OCI-LY7 (cell line): Measurements from ENCODE around the gene CUL2. TPM values are rescaled to one million over a fixed set of nuclear protein-coding genes. Genes with fewer than 3 reads are reported as not detected.

Source experiments
- BruUV-seq: library from RNA; stranded (reverse); fragments of 400-500 nt; replicated peaks from 2 replicates; lab custom pipeline; 2021; lab: Mats Ljungman, UMichigan
- CTCF ChIA-PET: fragments of 300-600 bp; sonication (Branson Sonifier 250); formaldehyde crosslinking; loops from one replicate; lab custom pipeline; 2022; ENCODE audit warnings: antibody characterized with exemption; ENCODE audit not compliant: unreplicated experiment; lab: Charles Lee
- POLR2A ChIA-PET: fragments of 300-600 bp; sonication (Branson Sonifier 250); formaldehyde crosslinking; loops from one replicate; lab custom pipeline; 2022; ENCODE audit warnings: antibody characterized with exemption; lab: Charles Lee
- DNase-seq: peaks from one replicate; pipeline ENCODE4 v3.0.0-alpha.2; 2015; ENCODE audit warnings: low spot score
- H2AFZ ChIP-seq: fragments of 200-600 bp; sonication (generic), shearing (Covaris generic); 2 replicates; pipeline ENCODE4 v1.6.1; 2014; ENCODE audit warnings: mild to moderate bottlenecking, antibody characterized with exemption, low read length, moderate library complexity
- H3K27ac ChIP-seq: fragments of 200-600 bp; sonication (generic); 2 replicates; pipeline ENCODE4 v1.5.1; 2014; ENCODE audit warnings: mixed run types, low read depth, mild to moderate bottlenecking, moderate library complexity, low read length, inconsistent platforms; ENCODE audit not compliant: poor library complexity, severe bottlenecking
- H3K36me3 ChIP-seq: fragments of 200-600 bp; sonication (generic); 2 replicates; pipeline ENCODE4 v1.6.1; 2014; ENCODE audit warnings: mild to moderate bottlenecking, antibody characterized with exemption, low read length, moderate library complexity, mixed read lengths; ENCODE audit not compliant: insufficient read depth
- H3K4me1 ChIP-seq: fragments of 200-600 bp; sonication (generic); 2 replicates; pipeline ENCODE4 v1.5.1; 2014; ENCODE audit warnings: mild to moderate bottlenecking, low read length; ENCODE audit not compliant: insufficient read depth, poor library complexity, severe bottlenecking
- H3K4me2 ChIP-seq: fragments of 200-600 bp; sonication (generic); 2 replicates; pipeline ENCODE4 v1.6.1; 2014; ENCODE audit warnings: mild to moderate bottlenecking, low read length
- H3K4me3 ChIP-seq: fragments of 200-600 bp; sonication (generic); 2 replicates; pipeline ENCODE4 v1.5.1; 2014; ENCODE audit warnings: mild to moderate bottlenecking, low read depth, low read length; ENCODE audit not compliant: poor library complexity, severe bottlenecking
- H3K79me2 ChIP-seq: fragments of 200-600 bp; sonication (generic); 2 replicates; pipeline ENCODE4 v1.6.1; 2016; ENCODE audit warnings: low read depth, mild to moderate bottlenecking, low read length, moderate library complexity, mixed read lengths; ENCODE audit not compliant: insufficient read depth
- H3K9me2 ChIP-seq: fragments of 200-600 bp; sonication (generic); 2 replicates; pipeline ENCODE4 v1.6.1; 2016; ENCODE audit warnings: mild to moderate bottlenecking, low read length, mixed read lengths; ENCODE audit not compliant: insufficient read depth
- H3K9me3 ChIP-seq: fragments of 200-600 bp; sonication (generic); 2 replicates; pipeline ENCODE4 v1.6.1; 2014; ENCODE audit warnings: mild to moderate bottlenecking, mixed run types, low read length, mixed read lengths
- H4K20me1 ChIP-seq: fragments of 200-600 bp; sonication (generic); 2 replicates; pipeline ENCODE4 v1.6.1; 2014; ENCODE audit warnings: mild to moderate bottlenecking, antibody characterized with exemption, low read length, moderate library complexity, mixed read lengths; ENCODE audit not compliant: insufficient read depth
- CTCF ChIP-seq: fragments of 200-600 bp; sonication (generic); conservative IDR thresholded peaks from 2 replicates; pipeline ENCODE4 v1.5.1; 2014; ENCODE audit warnings: mild to moderate bottlenecking, antibody characterized with exemption, low read length, moderate library complexity, mixed read lengths
- EZH2phosphoT487 ChIP-seq: fragments of 200-600 bp; sonication (generic); IDR thresholded peaks from 2 replicates; pipeline ENCODE4 v1.6.1; 2018; ENCODE audit warnings: low read depth, borderline replicate concordance, mild to moderate bottlenecking, mixed run types, antibody characterized with exemption, low read length, moderate library complexity, mixed read lengths
- intact Hi-C: fragments of 100-400 bp; cut with micrococcal nuclease; formaldehyde crosslinking; loops from one replicate; pipeline ENCODE4 v1.10.0; 2022; ENCODE audit not compliant: unreplicated experiment
- total RNA-seq, 2 experiments: library from RNA; depleted of rRNA in 1 of 2; stranded (reverse); fragments of >200 nt in 1 of 2; shearing (Covaris generic) in 1 of 2; gene quantifications; 2 replicates each; pipeline ENCODE4 v1.2.3, GENCODE V29; 2014 to 2022

CUL2 gene
- total RNA-seq, 2 experiments from 2014 or later, result 25.5 to 40.4 TPM

- Histone ChIP-seq H3K27ac (no peak overlapping the region), H3K4me1 (no peaks in the 10 kb centered on the region), H3K4me3 (no peak overlapping the region), H3K4me2 (no peak overlapping the region), H4K20me1 (no peaks in the 10 kb centered on the region), H3K79me2 (no peaks in the 10 kb centered on the region), H3K9me3 (no peaks in the 10 kb centered on the region), H3K9me2 (no peaks in the 10 kb centered on the region), H3K36me3 (peaks cover 81% of the 10 kb centered on the region), H2AFZ (no peak overlapping the region)
- no TSS peak for BruUV-seq
- intact Hi-C loops, result no loop called here
- POLR2A ChIA-PET, result no interaction called here
- CTCF ChIA-PET, result no interaction called here
- no peak for DNase-seq
- no peak for TF ChIP-seq CTCF
- TF ChIP-seq EZH2phosphoT487, result no peak
These were observed 31.5 kb downstream of the CUL2 start for GRCh38 chr10:35058686-35059085.

- BruUV-seq, result no TSS peak
- H3K27ac ChIP-seq, result no peak overlapping the region
These were observed 32.0 kb downstream of the CUL2 start for GRCh38 chr10:35058134-35058533.

More at GRCh38 chr10:35058134-35058533, 32.0 kb downstream of the CUL2 start:
- Histone ChIP-seq H3K4me1 (no peaks in the 10 kb centered on the region), H3K79me2 (no peaks in the 10 kb centered on the region), H3K36me3 (peaks cover 81% of the 10 kb centered on the region), H4K20me1 (no peaks in the 10 kb centered on the region), H2AFZ (no peak overlapping the region), H3K9me3 (no peaks in the 10 kb centered on the region), H3K9me2 (no peaks in the 10 kb centered on the region), H3K4me3 (no peak overlapping the region), H3K4me2 (no peak overlapping the region)
- intact Hi-C loops, result no loop called here
- ChIA-PET CTCF (no interaction called here), POLR2A (no interaction called here)
- DNase-seq, result no peak
- TF ChIP-seq CTCF, result no peak
